CD14-positive monocyte (primary cell): Measurements from ENCODE around the gene CAMTA1. TPM values are rescaled to one million over a fixed set of nuclear protein-coding genes. Genes with fewer than 3 reads are reported as not detected.

ENCODE experiments used
- DNase-seq, 3 donors: peaks; one replicate each; pipeline ENCODE4 v3.0.0-alpha.2; 2011 to 2022
- H2AFZ ChIP-seq: 2 replicates; pipeline ENCODE4 v1.6.0; 2012; ENCODE audit warnings: mild to moderate bottlenecking, low read depth, low read length, inconsistent platforms; ENCODE audit not compliant: insufficient read depth, poor library complexity, severe bottlenecking
- H3K27ac ChIP-seq, 2 donors: 1 replicate in 1 of 2; 2 replicates in 1 of 2; pipeline ENCODE4 v1.5.1; 2012 to 2013; ENCODE audit warnings: low read length in 2 of 2, control low read depth in 1 of 2, inconsistent platforms in 1 of 2, low read depth in 1 of 2, mild to moderate bottlenecking in 1 of 2
- H3K27me3 ChIP-seq, 2 donors: one replicate each; pipeline versions ENCODE4 v1.6.0 to v1.6.1; 2011 to 2013; ENCODE audit warnings: low read length in 2 of 2; ENCODE audit not compliant: control insufficient read depth in 2 of 2, insufficient read depth in 2 of 2
- H3K36me3 ChIP-seq, 2 donors: replicated peaks in 1 of 2; 1 replicate in 1 of 2; 2 replicates in 1 of 2; pipeline versions ENCODE4 v1.5.1 to v1.6.1; 2012 to 2013; ENCODE audit warnings: low read length in 2 of 2, control low read depth in 1 of 2, inconsistent platforms in 1 of 2, mild to moderate bottlenecking in 1 of 2; ENCODE audit not compliant: insufficient read depth in 2 of 2, control insufficient read depth in 1 of 2
- H3K4me1 ChIP-seq, 2 donors: 1 replicate in 1 of 2; 2 replicates in 1 of 2; pipeline versions ENCODE4 v1.5.1 to v1.6.1; 2012 to 2013; ENCODE audit warnings: low read length in 2 of 2, control low read depth in 1 of 2, inconsistent platforms in 1 of 2, mild to moderate bottlenecking in 1 of 2, moderate library complexity in 1 of 2; ENCODE audit not compliant: insufficient read depth in 2 of 2, control insufficient read depth in 1 of 2
- H3K4me2 ChIP-seq: replicated peaks from 2 replicates; pipeline ENCODE3; 2012; ENCODE audit warnings: low read length, moderate library complexity, mild to moderate bottlenecking; ENCODE audit not compliant: poor library complexity, severe bottlenecking; ENCODE audit errors: extremely low read depth
- H3K4me3 ChIP-seq, 3 experiments: fragments of 200-600 bp in 1 of 3; sonication (generic) in 1 of 3; replicated peaks in 1 of 3; 1 replicate in 2 of 3; 2 replicates in 1 of 3; pipeline ENCODE4 v1.5.1; 2011 to 2013; ENCODE audit warnings: low read length in 3 of 3, mild to moderate bottlenecking in 3 of 3, control low read depth in 2 of 3, low read depth in 2 of 3, inconsistent platforms in 1 of 3, moderate library complexity in 1 of 3
- H3K79me2 ChIP-seq: 2 replicates; pipeline ENCODE4 v1.6.0; 2012; ENCODE audit warnings: mild to moderate bottlenecking, control low read depth, inconsistent platforms, low read length, moderate library complexity; ENCODE audit not compliant: insufficient read depth
- H3K9ac ChIP-seq: 2 replicates; pipeline ENCODE4 v1.6.0; 2017; ENCODE audit warnings: low read length, mild to moderate bottlenecking; ENCODE audit not compliant: insufficient read depth, poor library complexity, severe bottlenecking
- H3K9me3 ChIP-seq, 2 donors: replicated peaks in 1 of 2; 1 replicate in 1 of 2; 2 replicates in 1 of 2; pipeline versions ENCODE4 v1.5.1 to v1.6.1; 2012 to 2013; ENCODE audit warnings: low read length in 2 of 2, control low read depth in 1 of 2; ENCODE audit not compliant: control insufficient read depth in 1 of 2, insufficient read depth in 1 of 2
- H4K20me1 ChIP-seq: 2 replicates; pipeline ENCODE4 v1.6.0; 2012; ENCODE audit warnings: mild to moderate bottlenecking, low read length, control low read depth, moderate library complexity; ENCODE audit not compliant: insufficient read depth
- H3K27ac Mint-ChIP-seq, 7 donors: one replicate each; pipeline ENCODE4 v1.8.0; 2020; ENCODE audit warnings: mild to moderate bottlenecking in 7 of 7, mixed read lengths in 7 of 7, moderate library complexity in 6 of 7, inconsistent platforms in 2 of 7
- H3K27me3 Mint-ChIP-seq, 3 donors: one replicate each; pipeline ENCODE4 v1.8.0; 2021 to 2022; ENCODE audit warnings: low read depth in 3 of 3, mild to moderate bottlenecking in 3 of 3, mixed read lengths in 3 of 3, moderate library complexity in 3 of 3, inconsistent platforms in 1 of 3
- H3K36me3 Mint-ChIP-seq, 2 donors: one replicate each; pipeline ENCODE4 v1.8.0; 2020; ENCODE audit warnings: mixed read lengths in 2 of 2, inconsistent platforms in 1 of 2, mild to moderate bottlenecking in 1 of 2
- H3K4me1 Mint-ChIP-seq: one replicate; pipeline ENCODE4 v1.8.0; 2020; ENCODE audit warnings: mild to moderate bottlenecking, mixed read lengths
- H3K4me3 Mint-ChIP-seq, 2 donors: one replicate each; pipeline ENCODE4 v1.8.0; 2020; ENCODE audit warnings: mild to moderate bottlenecking in 2 of 2, mixed read lengths in 2 of 2, moderate library complexity in 1 of 2
- H3K9me3 Mint-ChIP-seq, 7 donors: one replicate each; pipeline ENCODE4 v1.8.0; 2020 to 2022; ENCODE audit warnings: mixed read lengths in 7 of 7, mild to moderate bottlenecking in 6 of 7, moderate library complexity in 6 of 7, inconsistent platforms in 2 of 7
- WGBS: methylation state at CpG from one replicate; pipeline ENCODE4 v1.1.5; 2013; ENCODE audit warnings: missing lambda C conversion rate; ENCODE audit not compliant: insufficient coverage; 5-methylcytosine and 5-hydroxymethylcytosine counted together
- intact Hi-C, 2 donors: fragments of 100-400 bp; cut with micrococcal nuclease; formaldehyde crosslinking; loops; one replicate each; pipeline versions ENCODE4 v1.15.0 to v1.15.1; 2023
- polyA plus RNA-seq, 3 donors: library from polyadenylated mRNA; depleted of rRNA in 1 of 3; unstranded in 2 of 3; stranded (reverse) in 1 of 3; fragments of 300-500 nt in 2 of 3; fragments of >200 nt in 1 of 3; fragmentation: Illumina TruSeq in 2 of 3; gene quantifications; 1 replicate in 2 of 3; 2 replicates in 1 of 3; pipeline ENCODE4 v1.2.3, GENCODE V29; 2012 to 2021
- TF ChIP-seq, protein P1 (sequence below): fragments of 200-600 bp; IDR thresholded peaks from one replicate; pipeline ENCODE4 v1.8.0; 2022; ENCODE audit warnings: antibody characterized with exemption, mild to moderate bottlenecking

The CAMTA1 gene
- polyA plus RNA-seq, 3 donors = 52.0 to 89.6 (median 78.3) TPM

DNA sequence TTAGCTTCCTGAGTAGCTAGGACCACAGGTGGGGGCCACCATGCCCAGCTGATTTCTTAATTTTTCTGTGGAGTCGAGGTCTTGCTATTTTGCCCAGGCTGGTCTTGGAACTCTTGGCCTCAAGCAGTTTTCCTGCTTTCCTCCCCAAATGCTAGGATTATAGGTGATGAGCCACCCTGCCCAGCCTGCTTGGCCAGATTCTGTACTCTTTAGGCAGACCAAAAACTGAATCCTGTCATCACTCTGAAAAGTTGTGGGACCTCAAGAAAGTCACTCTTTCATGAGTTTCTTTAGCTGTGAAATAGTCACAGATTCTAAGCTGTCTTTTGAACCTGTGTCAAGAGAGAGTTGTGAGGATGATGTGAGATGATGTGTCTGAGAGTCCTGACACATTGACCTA, 105.4 kb downstream of the CAMTA1 start:
- intact Hi-C loops = loop anchor here in 1 of 2 donors (5.0 to 10.0 kb wide), 2 partner anchors 96 to 168 kb away; no protein-coding TSS in a partner anchor
- TF ChIP-seq, protein P1, sequence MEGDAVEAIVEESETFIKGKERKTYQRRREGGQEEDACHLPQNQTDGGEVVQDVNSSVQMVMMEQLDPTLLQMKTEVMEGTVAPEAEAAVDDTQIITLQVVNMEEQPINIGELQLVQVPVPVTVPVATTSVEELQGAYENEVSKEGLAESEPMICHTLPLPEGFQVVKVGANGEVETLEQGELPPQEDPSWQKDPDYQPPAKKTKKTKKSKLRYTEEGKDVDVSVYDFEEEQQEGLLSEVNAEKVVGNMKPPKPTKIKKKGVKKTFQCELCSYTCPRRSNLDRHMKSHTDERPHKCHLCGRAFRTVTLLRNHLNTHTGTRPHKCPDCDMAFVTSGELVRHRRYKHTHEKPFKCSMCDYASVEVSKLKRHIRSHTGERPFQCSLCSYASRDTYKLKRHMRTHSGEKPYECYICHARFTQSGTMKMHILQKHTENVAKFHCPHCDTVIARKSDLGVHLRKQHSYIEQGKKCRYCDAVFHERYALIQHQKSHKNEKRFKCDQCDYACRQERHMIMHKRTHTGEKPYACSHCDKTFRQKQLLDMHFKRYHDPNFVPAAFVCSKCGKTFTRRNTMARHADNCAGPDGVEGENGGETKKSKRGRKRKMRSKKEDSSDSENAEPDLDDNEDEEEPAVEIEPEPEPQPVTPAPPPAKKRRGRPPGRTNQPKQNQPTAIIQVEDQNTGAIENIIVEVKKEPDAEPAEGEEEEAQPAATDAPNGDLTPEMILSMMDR = no peak
- Histone ChIP-seq H3K4me3 (no peak overlapping the region), H2AFZ (no peak overlapping the region), H3K27ac (no peak overlapping the region), H3K9ac (no peak overlapping the region), H3K9me3 (no peaks in the 10 kb centered on the region), H3K4me2 (no peak overlapping the region), H4K20me1 (no peaks in the 10 kb centered on the region), H3K36me3 (peaks cover 3 to 9% of the 10 kb centered on the region in 2 donors), H3K79me2 (no peaks in the 10 kb centered on the region), H3K27me3 (no peaks in the 10 kb centered on the region), H3K4me1 (no peaks in the 10 kb centered on the region)
- H3K4me1 Mint-ChIP-seq = no peaks in the 10 kb centered on the region
- H3K9me3 Mint-ChIP-seq = peaks cover 0 to 2% (median 0%) of the 10 kb centered on the region in 7 donors
- no peak for DNase-seq
- WGBS = 100% methylated on average over 1 of the region's 1 CpG
- H3K4me3 Mint-ChIP-seq = no peak overlapping the region
- peaks cover 18 to 21% of the 10 kb centered on the region in 2 donors for H3K36me3 Mint-ChIP-seq
- no peaks in the 10 kb centered on the region for H3K27me3 Mint-ChIP-seq
- no peak overlapping the region for H3K27ac Mint-ChIP-seq

DNA sequence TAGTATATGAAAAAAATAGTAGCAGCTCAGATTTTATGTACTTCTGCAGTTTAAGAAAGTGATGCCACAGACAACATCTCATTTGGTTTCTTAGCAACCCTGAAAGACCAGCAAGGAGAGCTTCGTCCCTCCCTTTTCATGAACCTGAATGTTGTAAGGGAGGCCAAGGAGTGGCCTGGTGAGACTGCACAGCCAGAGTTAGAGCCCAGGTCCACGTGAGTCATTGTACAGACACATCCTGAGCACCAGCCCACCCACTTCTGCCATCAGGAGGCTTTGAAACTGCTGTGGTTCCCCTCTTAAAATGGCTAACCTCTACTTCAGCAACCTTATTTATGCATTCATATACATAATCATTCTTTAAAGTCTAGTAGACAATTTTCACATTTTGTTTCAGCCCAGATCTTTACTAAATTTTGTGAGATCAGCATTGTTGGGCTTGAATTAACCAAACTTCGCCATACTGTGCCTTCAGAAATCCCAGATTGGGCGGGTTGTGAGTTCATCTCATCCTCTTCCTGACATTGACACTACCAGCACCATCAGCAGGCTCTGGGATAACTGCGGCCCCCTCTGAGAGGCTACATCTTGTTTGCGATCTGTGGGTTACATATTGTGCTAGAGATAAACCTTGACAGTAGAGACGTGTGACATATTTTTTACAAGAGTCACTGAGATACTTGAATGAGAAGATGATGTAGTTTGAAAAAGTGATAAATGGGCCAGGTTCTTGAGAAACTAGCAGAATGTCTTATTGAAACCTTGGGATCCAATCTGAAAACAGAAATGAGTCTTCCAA, 106.7 kb downstream of the CAMTA1 start:
- Histone ChIP-seq H3K79me2 (no peaks in the 10 kb centered on the region), H3K27ac (no peak overlapping the region), H3K4me1 (no peaks in the 10 kb centered on the region), H2AFZ (no peak overlapping the region), H4K20me1 (no peaks in the 10 kb centered on the region), H3K4me2 (no peak overlapping the region), H3K36me3 (peaks cover 3 to 9% of the 10 kb centered on the region in 2 donors), H3K9me3 (no peaks in the 10 kb centered on the region), H3K27me3 (no peaks in the 10 kb centered on the region), H3K9ac (no peak overlapping the region), H3K4me3 (no peak overlapping the region)
- H3K27ac Mint-ChIP-seq = no peak overlapping the region
- no peak overlapping the region for H3K4me3 Mint-ChIP-seq
- TF ChIP-seq, protein P1 = no peak
- peaks cover 0 to 2% (median 0%) of the 10 kb centered on the region in 7 donors for H3K9me3 Mint-ChIP-seq
- H3K4me1 Mint-ChIP-seq = no peaks in the 10 kb centered on the region
- peaks cover 9 to 15% of the 10 kb centered on the region in 2 donors for H3K36me3 Mint-ChIP-seq
- intact Hi-C loops = loop anchor here in 1 of 2 donors (5.0 to 10.0 kb wide), 2 partner anchors 97 to 170 kb away; no protein-coding TSS in a partner anchor
- H3K27me3 Mint-ChIP-seq = no peaks in the 10 kb centered on the region
- WGBS = 96% methylated on average over 3 of the region's 7 CpGs
- no peak for DNase-seq
